GM19238 (cell line): ENCODE measurements around the gene RIBC2.
"Not testable (repeated sequence)": the region's sequence is repeated elsewhere in the genome, so short reads cannot be mapped to it uniquely, and the experiment has no call there.

Experiments
- DNase-seq: peaks from one replicate; pipeline ENCODE4 v3.0.0; 2011; ENCODE audit warnings: low spot score; ENCODE audit not compliant: insufficient read length

The RIBC2 gene

GRCh38 chr22:45448431-45448830 is 34.9 kb downstream of the RIBC2 start:
- DNase-seq = no peak

DNA sequence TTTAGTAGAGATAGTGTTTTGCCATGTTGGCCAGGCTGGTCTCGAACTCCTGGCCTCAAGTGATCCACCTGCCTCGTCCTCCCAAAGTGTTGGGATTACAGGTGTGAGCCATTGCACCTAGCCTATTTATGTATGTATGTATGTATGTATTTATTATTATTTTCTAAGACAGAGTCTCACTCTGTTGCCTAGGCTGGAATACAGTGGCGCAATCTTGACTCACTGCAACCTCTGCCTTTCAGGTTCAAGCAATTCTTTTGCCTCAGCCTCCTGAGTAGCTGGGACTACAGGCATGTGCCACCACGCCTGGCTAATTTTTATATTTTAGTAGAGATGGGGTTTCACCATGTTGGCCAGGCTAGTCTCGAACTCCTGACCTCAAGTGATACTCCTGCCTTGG is 35.9 kb downstream of the RIBC2 start:
- DNase-seq = not testable (repeated sequence)

- no peak for DNase-seq
Measured at GRCh38 chr22:45450101-45450785, 36.8 kb downstream of the RIBC2 start.

- DNase-seq = no peak
Measured at GRCh38 chr22:45450921-45451651, 37.6 kb downstream of the RIBC2 start.

GRCh38 chr22:45451972-45452371 is 38.5 kb downstream of the RIBC2 start:
- DNase-seq = no peak

DNA sequence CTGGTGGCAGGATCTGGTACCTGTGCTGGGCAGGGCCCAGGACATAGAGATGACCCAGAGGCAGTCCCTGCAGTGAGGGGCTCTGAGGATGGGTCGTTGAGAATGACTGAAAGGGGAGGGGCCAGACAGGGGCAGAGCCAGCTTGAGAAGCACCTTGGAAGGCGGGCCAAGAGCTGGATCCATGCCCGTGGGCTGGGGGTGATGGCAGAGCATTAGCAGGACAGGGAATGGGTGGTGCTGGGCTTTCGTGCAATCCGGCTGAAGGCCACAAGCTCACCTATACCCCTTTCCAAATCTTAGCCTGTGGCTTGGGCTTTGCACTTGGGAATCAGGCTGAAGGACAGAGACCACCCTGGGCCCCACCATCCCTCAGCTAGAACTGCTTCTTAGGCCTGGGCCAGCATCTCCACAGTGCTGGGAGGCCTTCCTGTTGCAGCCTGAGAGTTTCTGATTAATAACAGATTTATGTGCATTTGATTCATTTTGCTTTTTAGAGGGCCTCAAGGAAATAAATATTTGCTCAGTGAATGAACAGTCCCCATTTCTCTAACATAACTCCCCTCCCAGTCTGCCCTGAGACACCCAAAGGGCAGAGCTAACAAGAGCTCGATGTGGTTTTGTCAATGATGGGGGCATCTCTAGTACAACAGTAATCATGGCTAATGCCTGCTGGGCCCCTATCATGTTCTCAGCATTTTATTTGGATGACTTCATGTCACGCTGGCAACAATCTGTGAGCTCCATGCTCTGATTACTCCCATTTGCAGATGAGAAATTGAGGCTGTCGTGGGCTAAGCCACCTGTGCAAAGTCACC is 39.3 kb downstream of the RIBC2 start:
- no peak for DNase-seq

- no peak for DNase-seq
Measured at GRCh38 chr22:45453764-45454163, 40.3 kb downstream of the RIBC2 start.

DNA sequence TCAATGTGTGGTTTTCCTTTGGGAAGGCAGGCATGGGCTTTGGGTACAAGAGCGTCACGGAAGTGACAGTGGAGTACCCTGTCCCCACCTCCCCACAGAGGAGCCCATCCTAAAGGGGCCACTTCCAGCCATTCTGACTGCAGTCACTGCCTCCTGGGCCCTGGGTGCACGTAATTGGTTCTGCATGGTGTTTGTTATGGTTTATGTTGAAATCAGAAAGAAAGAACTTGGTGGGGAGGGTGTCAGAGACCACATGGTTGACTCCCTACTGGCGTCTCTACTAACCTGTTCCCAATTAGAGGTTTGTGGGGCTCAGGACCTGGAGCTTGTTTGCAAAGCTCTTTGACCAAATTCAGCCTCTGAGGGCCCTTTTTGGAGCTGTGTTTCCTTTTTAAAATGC is 40.8 kb downstream of the RIBC2 start:
- DNase-seq = no peak

- no peak for DNase-seq
Measured at GRCh38 chr22:45455212-45455611, 41.7 kb downstream of the RIBC2 start.

- DNase-seq = no peak
Measured at GRCh38 chr22:45455621-45456020, 42.1 kb downstream of the RIBC2 start.

GRCh38 chr22:45456811-45457210 is 43.3 kb downstream of the RIBC2 start:
- DNase-seq = no peak

- DNase-seq = no peak
Measured at GRCh38 chr22:45458532-45458931, 45.0 kb downstream of the RIBC2 start.

DNA sequence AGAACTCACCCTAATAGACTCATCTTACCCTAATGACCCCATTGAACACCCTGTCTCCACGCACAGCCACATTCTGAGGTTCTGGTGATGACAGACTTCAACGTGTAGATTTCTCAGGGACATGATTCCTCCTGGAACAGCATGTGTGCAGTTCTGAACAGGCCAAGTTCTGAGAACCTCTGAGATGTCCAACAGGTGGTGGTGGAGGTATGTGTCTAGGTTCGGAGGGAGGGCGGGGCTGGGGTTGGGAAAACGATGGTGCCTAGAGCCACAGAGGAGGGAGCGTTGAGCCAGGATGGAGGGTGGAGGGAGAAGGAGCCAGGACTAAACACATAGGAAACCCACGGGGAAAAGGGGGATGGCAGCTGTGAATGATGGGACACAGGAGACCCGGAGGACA is 45.7 kb downstream of the RIBC2 start:
- DNase-seq = no peak

- DNase-seq = no peak
Measured at GRCh38 chr22:45460288-45461109, 47.0 kb downstream of the RIBC2 start.

DNA sequence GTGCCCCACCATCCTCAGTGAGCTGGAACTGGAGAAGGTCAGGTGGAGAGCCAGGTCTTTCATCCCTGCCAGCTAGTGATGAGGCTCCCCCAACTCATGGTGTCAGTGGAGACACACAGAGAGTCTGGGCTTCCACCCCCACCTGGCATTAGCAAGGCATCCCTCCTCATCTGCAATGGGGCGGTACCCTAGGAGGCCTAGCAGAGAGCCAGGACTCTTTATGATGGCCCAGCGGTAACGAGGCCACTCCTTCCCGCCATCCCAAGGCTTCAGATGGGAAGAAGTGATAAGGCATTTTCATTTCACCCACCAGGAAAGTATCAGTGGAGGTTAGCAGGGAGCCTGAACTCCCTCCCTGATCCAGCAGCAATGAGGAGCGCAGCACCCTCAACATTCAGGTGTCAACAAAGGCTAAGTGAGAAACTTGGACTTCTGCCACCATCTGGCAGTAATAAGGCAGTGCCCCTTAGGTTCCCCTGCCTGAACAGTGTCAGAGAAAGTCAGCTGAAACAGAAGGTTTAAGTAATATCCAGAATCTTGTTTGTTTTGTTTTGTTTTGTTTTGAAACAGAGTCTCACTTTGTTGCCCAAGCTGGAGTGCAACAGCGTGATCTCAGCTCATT is 48.7 kb downstream of the RIBC2 start:
- DNase-seq = no peak

- DNase-seq = not testable (repeated sequence)
Measured at GRCh38 chr22:45463691-45464090, 50.2 kb downstream of the RIBC2 start.

DNA sequence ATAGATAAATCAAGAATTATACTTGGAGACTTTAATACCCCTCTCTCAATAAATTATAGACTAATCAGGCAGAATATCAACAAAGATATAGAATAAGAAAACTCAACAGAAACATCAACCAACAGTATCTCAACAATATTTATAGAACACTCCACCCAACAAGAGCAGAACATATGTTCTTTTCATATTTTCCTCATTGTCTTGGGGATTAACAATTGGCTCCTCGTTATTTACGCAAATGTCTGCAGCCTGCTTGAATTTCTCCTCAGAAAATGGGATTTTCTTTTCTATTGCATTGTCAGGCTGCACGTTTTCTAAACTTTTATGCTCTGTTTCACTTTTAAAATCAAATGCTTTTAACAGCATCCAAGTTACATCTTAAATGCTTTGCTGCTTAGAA is 52.1 kb downstream of the RIBC2 start:
- DNase-seq = no peak

- DNase-seq = no peak
Measured at GRCh38 chr22:45468872-45469271, 55.4 kb downstream of the RIBC2 start.

DNA sequence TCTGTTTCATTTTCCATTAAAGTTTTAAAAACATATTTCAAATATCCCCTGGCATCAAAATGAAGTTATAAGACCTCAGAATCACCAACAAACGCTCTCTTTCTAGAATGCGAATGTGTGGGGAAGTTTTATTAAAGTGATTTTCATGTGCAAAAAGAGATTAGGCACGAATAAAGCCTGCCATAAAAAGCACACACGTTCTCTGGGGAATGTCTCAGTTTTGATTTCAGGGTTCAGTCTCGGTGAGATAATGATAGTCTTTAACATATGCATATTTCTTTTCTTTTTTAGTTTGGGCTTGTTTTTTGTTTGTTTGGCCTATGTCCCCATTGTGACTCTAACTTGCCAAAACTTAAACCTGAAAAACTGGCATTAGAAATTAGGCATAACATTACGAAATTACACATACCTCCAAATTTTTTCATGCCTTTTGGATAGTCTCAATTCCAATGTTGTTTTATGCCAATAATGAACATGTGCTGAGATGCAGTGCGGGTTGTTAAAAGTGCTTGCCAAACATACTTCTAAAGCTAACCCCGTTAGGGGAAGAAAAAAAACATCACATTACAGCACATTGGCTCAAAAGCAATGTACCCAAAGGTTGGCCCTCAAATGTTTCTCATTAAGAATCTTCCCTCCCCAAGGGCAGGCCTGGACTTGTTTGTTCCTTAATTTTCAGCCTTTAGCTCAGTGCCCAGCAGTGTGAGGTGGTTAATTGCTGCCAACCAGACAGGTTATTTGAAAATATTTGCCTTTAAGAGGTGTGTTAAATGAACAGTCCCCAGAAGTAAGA is 56.0 kb downstream of the RIBC2 start:
- DNase-seq = no peak

GRCh38 chr22:45470871-45471270 is 57.4 kb downstream of the RIBC2 start:
- no peak for DNase-seq
